Stimulated activated CD4-positive, alpha-beta T cell treated with anti-CD3 and anti-CD28 coated beads, Interleukin-12 subunit alpha, Interleukin-12 subunit beta, amount 100 ng/mL, for 4 hours (primary cell): ENCODE results near the gene PHLDA1.
"Not testable (repeated sequence)": the region's sequence is repeated elsewhere in the genome, so short reads cannot be mapped to it uniquely, and the experiment has no call there.

ENCODE experiments used
- DNase-seq: peaks from one replicate; pipeline ENCODE4 v3.0.0-alpha.2; 2020

PHLDA1 gene

DNA sequence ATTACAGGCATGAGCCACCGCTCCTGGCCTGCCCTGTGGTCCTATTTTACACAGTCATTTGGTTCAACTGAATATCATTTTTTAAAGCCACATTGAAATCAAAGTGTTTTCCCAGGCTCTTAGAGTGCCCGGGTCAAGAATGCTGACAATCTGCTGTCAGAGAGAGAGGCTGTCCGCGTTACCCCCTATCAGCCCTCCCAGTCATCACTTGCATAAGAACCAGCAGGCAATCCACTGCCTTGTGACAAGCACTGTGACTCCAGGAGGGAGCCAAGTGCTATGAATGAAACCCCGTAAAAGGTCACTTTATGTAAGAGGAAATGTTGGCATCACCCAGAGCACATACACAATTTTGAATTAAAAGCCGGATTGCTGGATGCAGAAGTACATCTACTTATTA, 13.5 kb downstream of the PHLDA1 start:
- no peak for DNase-seq

- DNase-seq, result no peak
These were observed 17.6 kb downstream of the PHLDA1 start for GRCh38 chr12:76014007-76014406.

- no peak for DNase-seq
These were observed 18.0 kb downstream of the PHLDA1 start for GRCh38 chr12:76013603-76014002.

- no peak for DNase-seq
These were observed 18.9 kb downstream of the PHLDA1 start for GRCh38 chr12:76012644-76013043.

- no peak for DNase-seq
These were observed 20.7 kb downstream of the PHLDA1 start for GRCh38 chr12:76010732-76011458.

- DNase-seq, result no peak
These were observed 23.1 kb downstream of the PHLDA1 start for GRCh38 chr12:76008428-76008827.

GRCh38 chr12:76007640-76008039, 23.9 kb downstream of the PHLDA1 start:
- DNase-seq, result no peak

GRCh38 chr12:76006028-76006925, 25.3 kb downstream of the PHLDA1 start:
- DNase-seq, result no peak

GRCh38 chr12:76003355-76003638, 28.3 kb downstream of the PHLDA1 start:
- no peak for DNase-seq

- no peak for DNase-seq
These were observed 28.8 kb downstream of the PHLDA1 start for GRCh38 chr12:76002598-76003354.

- DNase-seq, result no peak
These were observed 33.1 kb downstream of the PHLDA1 start for GRCh38 chr12:75998292-75999063.

DNA sequence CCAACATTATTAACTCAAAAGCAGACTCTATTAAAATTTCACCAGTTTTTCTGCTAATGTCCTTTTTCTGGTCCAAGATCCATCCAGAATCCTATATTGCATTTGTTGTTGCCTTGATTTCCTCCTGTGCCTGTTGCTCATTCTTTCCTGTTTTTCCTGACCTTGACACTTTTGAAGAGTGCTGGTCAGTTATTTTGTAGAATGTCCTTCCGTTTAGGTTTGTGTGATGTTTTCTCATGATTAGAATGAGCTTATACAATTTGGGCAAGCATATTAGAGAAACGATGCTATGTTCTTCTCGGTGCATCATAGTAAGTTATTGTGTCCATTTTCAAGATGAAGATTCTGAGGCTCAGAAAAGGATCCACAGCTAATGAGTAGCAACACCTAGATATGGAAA, 33.9 kb downstream of the PHLDA1 start:
- DNase-seq, result no peak

DNA sequence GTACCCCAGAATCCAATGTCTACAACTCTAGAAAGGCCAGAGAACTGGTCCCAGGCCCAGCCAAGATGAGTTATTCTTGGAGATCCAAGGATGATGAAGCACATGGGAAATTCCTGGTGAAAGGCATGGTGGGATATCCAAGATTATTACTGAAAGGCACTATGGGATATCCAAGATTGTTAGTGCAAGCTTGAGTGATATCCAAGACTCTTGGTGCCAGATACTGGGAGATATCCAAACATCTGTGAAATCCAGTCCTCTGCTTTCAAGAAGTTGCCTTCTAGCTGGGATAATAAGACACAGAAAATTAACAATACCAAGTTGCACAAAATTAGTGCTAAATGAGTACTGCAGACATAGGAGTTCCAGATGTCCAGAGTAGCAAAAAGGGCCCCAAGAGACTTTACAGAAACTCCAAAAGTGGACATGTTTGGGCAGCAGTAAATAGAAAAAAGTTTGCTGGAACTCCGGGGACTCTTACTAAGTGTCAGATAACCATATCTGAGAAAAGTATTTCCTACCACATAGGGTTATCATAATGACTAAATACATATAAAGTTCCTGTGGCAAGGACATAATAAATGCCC, 34.6 kb downstream of the PHLDA1 start:
- no peak for DNase-seq

GRCh38 chr12:75995691-75996090, 35.9 kb downstream of the PHLDA1 start:
- no peak for DNase-seq

DNA sequence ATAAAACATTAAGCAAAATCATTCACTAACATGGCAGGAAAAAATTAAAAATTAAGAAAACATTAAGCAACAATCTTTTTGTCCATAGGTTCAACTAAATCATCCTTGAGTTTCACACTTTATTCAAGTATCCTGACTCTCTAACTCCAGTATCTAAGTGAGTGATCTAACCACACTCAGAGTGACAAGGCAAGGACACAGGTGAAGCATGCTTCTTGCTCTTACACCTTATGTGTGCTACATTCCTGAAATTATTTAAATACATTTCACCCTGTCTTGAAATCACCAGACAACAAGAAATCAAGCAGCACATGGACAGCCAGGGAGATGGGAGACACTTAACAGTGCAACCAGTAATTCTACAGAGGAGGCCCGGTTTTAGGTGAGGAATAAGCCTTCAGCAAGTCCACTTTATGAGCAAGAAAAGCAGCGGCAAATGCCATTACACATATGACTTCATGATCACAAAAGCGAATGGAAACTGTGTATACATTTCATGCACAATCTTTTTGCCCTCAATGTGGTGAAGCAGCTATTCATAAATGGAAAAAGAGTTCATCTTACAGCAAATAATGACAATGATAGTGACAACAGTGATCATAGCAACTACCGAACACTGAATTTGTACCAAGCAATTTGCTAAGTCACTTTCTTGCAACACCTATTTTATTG, 37.4 kb downstream of the PHLDA1 start:
- no peak for DNase-seq

GRCh38 chr12:75991753-75992152, 39.8 kb downstream of the PHLDA1 start:
- DNase-seq, result no peak

DNA sequence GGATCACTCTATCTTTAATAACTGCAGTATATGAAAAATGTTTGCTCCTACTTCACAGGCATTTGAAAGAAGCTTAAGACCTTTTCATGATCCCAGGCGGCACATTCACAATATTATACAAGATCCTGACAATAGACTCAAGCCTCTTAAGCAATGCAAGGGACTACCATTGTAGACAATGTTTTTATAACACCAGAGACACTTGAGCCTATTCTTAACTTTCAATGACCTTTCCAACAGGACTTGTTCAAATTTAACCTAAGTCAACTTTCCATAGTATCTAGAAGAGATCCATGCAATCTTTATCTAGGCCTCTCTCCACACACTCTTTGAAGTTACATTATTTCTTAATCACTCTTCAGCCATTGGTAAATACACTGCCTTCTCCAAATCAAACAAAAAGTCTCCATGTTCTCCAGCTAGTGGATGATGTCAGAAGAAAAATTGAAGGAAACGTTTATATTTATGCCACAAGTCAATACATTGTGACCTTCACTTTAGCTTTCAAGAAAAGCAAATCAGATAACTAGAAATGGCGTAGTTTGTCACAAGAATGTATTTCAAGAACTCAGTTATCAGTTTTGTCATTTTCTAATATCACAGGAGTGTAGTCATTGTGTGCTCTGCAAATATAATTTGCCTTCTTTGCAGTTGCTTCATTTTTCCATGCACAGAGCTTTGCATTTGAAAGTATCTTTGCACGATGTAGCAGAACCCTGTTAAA, 41.2 kb downstream of the PHLDA1 start:
- DNase-seq, result no peak

DNA sequence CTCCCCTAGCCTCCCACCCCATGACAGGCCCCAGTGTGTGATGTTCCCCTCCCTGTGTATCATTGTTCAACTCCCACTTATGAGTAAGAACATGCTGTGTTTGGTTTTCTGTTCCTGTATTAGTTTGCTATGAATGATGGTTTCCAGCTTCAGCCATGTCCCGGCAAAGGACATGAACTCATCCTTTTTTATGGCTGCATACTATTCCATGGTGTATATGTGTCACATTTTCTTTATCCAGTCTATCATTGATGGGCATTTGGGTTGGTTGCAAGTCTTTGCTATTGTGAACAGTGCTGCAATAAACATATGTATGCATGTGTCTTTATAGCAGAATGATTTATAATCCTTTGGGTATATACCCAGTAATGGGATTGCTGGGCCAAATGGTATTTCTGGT, 43.9 kb downstream of the PHLDA1 start:
- not testable (repeated sequence) for DNase-seq

- DNase-seq, result no peak
These were observed 45.4 kb downstream of the PHLDA1 start for GRCh38 chr12:75986001-75986746.

GRCh38 chr12:75985566-75985965, 46.0 kb downstream of the PHLDA1 start:
- no peak for DNase-seq
